GM12878 (cell line): ENCODE measurements around the gene SPTBN2. TPM values are rescaled to one million over a fixed set of nuclear protein-coding genes. Genes with fewer than 3 reads are reported as not detected.

ENCODE experiments used
- ATAC-seq: fragments of 200-7000 bp; cut with Tn5 transposase; 3 replicates; pipeline ENCODE4 v1.9.1; 2020; ENCODE audit warnings: mild to moderate bottlenecking, moderate library complexity
- BruUV-seq: library from RNA; stranded (reverse); fragments of 400-500 nt; replicated peaks from 2 replicates; lab custom pipeline; 2021; lab: Mats Ljungman, UMichigan
- CTCF ChIA-PET: fragments of 300-600 bp; sonication (Branson Sonifier 250); formaldehyde crosslinking; extraction: SDS; loops from one replicate; lab custom pipeline; 2021; ENCODE audit warnings: inconsistent platforms; lab: Yijun Ruan, JAX
- POLR2A ChIA-PET: fragments of 350-600 bp; formaldehyde crosslinking; extraction: SDS; loops from one replicate; lab custom pipeline; 2021; ENCODE audit warnings: inconsistent platforms; lab: Charles Lee
- RAD21 ChIA-PET: fragments of 300-600 bp; sonication (Branson Sonifier 250); formaldehyde crosslinking; loops from one replicate; lab custom pipeline; 2023; ENCODE audit warnings: antibody characterized with exemption; ENCODE audit not compliant: unreplicated experiment; lab: Charles Lee
- SMC1A ChIA-PET: fragments of 300-600 bp; sonication (Branson Sonifier 250); formaldehyde crosslinking; loops from one replicate; lab custom pipeline; 2023; ENCODE audit not compliant: unreplicated experiment, uncharacterized antibody; lab: Charles Lee
- DNase-seq: peaks from one replicate; pipeline ENCODE4 v3.0.0-alpha.2; 2011; ENCODE audit warnings: low read depth, low spot score
- FAIRE-seq: peaks from 3 replicates; lab custom pipeline; 2011; peaks lifted over from hg19 to GRCh38; lab: Jason Lieb, UNC
- H2AFZ ChIP-seq: 2 replicates; pipeline ENCODE4 v1.6.0; 2011; ENCODE audit warnings: low read depth, low read length, control low read depth; ENCODE audit not compliant: control insufficient read depth
- H3K27ac ChIP-seq: 2 replicates; pipeline ENCODE4 v1.5.1; 2011; ENCODE audit warnings: control low read depth; ENCODE audit not compliant: control insufficient read depth, insufficient read depth
- H3K27me3 ChIP-seq, 2 experiments: replicated peaks in 1 of 2; 2 replicates each; pipeline versions ENCODE4 v1.6.0 to v1.6.1; 2011; ENCODE audit warnings: low read length in 1 of 2; ENCODE audit not compliant: control insufficient read depth in 2 of 2, insufficient read depth in 2 of 2
- H3K36me3 ChIP-seq, 2 experiments: 2 replicates each; pipeline ENCODE4 v1.5.1; 2011; ENCODE audit warnings: low read length in 1 of 2; ENCODE audit not compliant: control insufficient read depth in 2 of 2, insufficient read depth in 2 of 2
- H3K4me1 ChIP-seq: 2 replicates; pipeline ENCODE4 v1.6.1; 2011; ENCODE audit warnings: mild to moderate bottlenecking, low read length, moderate library complexity, mixed read lengths; ENCODE audit not compliant: control insufficient read depth, insufficient read depth
- H3K4me2 ChIP-seq: 2 replicates; pipeline ENCODE4 v1.6.0; 2011; ENCODE audit warnings: control low read depth; ENCODE audit not compliant: control insufficient read depth, insufficient read depth
- H3K4me3 ChIP-seq: fragments of 200-600 bp; sonication (generic); 2 replicates; pipeline ENCODE4 v1.5.1; 2016
- H3K79me2 ChIP-seq: 2 replicates; pipeline ENCODE4 v1.6.0; 2011; ENCODE audit warnings: low read length; ENCODE audit not compliant: control insufficient read depth, insufficient read depth
- H3K9ac ChIP-seq: 2 replicates; pipeline ENCODE4 v1.8.0; 2011; ENCODE audit warnings: low read length, control low read depth, mixed read lengths; ENCODE audit not compliant: control insufficient read depth, insufficient read depth
- H3K9me3 ChIP-seq: replicated peaks from 3 replicates; pipeline ENCODE4 v1.5.1; 2011; ENCODE audit warnings: mild to moderate bottlenecking, low read length; ENCODE audit not compliant: control insufficient read depth, insufficient read depth
- H4K20me1 ChIP-seq: 2 replicates; pipeline ENCODE4 v1.6.0; 2011; ENCODE audit not compliant: control insufficient read depth, insufficient read depth
- BMI1 ChIP-seq: fragments of 450-650 bp; IDR thresholded peaks from 2 replicates; pipeline ENCODE4 v1.6.1; 2016; ENCODE audit warnings: mild to moderate bottlenecking, moderate library complexity, borderline replicate concordance
- CBFB ChIP-seq: IDR thresholded peaks from 2 replicates; pipeline ENCODE4 v1.6.1; 2016; ENCODE audit warnings: antibody characterized with exemption, low read depth
- CEBPB ChIP-seq, 2 experiments: fragments of 150-350 bp in 1 of 2; IDR thresholded peaks; 2 replicates each; pipeline ENCODE4 v1.6.1; 2012 to 2014; ENCODE audit warnings: low read depth in 2 of 2, low read length in 2 of 2, borderline replicate concordance in 1 of 2, inconsistent platforms in 1 of 2
- CHD2 ChIP-seq: IDR thresholded peaks from 2 replicates; pipeline ENCODE4 v1.6.1; 2011; ENCODE audit warnings: low read depth, low read length, improper control_type of control experiment, borderline replicate concordance
- EZH2 ChIP-seq: IDR thresholded peaks from 2 replicates; pipeline ENCODE4 v1.6.1; 2012; ENCODE audit warnings: low read depth, mild to moderate bottlenecking, control low read depth, inconsistent platforms, low read length, borderline replicate concordance; ENCODE audit not compliant: control insufficient read depth
- FOXM1 ChIP-seq: IDR thresholded peaks from 2 replicates; pipeline ENCODE4 v1.6.1; 2012; ENCODE audit warnings: low read depth, mild to moderate bottlenecking, inconsistent platforms, low read length, moderate library complexity
- GABPA ChIP-seq: IDR thresholded peaks from 2 replicates; pipeline ENCODE4 v1.6.1; 2014; ENCODE audit warnings: antibody characterized with exemption, low read depth, mild to moderate bottlenecking, inconsistent platforms
- HDAC6 ChIP-seq: fragments of 200-600 bp; sonication (generic); IDR thresholded peaks from one replicate; pipeline ENCODE4 v1.8.0; 2017; ENCODE audit warnings: antibody characterized with exemption; ENCODE audit not compliant: unreplicated experiment
- KAT2A ChIP-seq: conservative IDR thresholded peaks from 2 replicates; pipeline ENCODE4 v1.6.1; 2011; ENCODE audit warnings: low read depth, low read length; ENCODE audit not compliant: control insufficient read depth
- MXI1 ChIP-seq: fragments of 150-350 bp; IDR thresholded peaks from 2 replicates; pipeline ENCODE4 v1.6.1; 2011; ENCODE audit warnings: low read depth, mild to moderate bottlenecking, inconsistent platforms, low read length, improper control_type of control experiment
- MYC ChIP-seq: IDR thresholded peaks from 2 replicates; pipeline ENCODE4 v1.6.1; 2011; ENCODE audit warnings: mild to moderate bottlenecking, low read length, moderate library complexity, inconsistent platforms; ENCODE audit not compliant: insufficient read depth, insufficient replicate concordance, insufficient read length, severe bottlenecking
- NKRF ChIP-seq: fragments of 450-650 bp; conservative IDR thresholded peaks from 2 replicates; pipeline ENCODE4 v1.6.1; 2017; ENCODE audit warnings: mild to moderate bottlenecking, moderate library complexity
- RBBP5 ChIP-seq: fragments of 200-600 bp; sonication (generic); conservative IDR thresholded peaks from 2 replicates; pipeline ENCODE4 v1.6.1; 2016
- YBX1 ChIP-seq: fragments of 450-650 bp; IDR thresholded peaks from 2 replicates; pipeline ENCODE4 v1.6.1; 2016; ENCODE audit warnings: antibody characterized with exemption
- ZBTB11 ChIP-seq: fragments of 450-650 bp; formaldehyde crosslinking; IDR thresholded peaks from 2 replicates; pipeline ENCODE4 v1.5.0; 2022; ENCODE audit warnings: mild to moderate bottlenecking, missing genetic modification characterization
- WGBS: methylation state at CpG from one replicate; pipeline ENCODE4 v1.1.6; 2016; ENCODE audit warnings: low lambda C conversion rate; ENCODE audit not compliant: insufficient replicate concordance, insufficient coverage; ENCODE audit errors: missing lambda C conversion rate; 5-methylcytosine and 5-hydroxymethylcytosine counted together
- in situ Hi-C: fragments of 300-500 bp; cut with MboI; formaldehyde crosslinking; loops from 9 replicates; pipeline ENCODE4 v1.14.3; 2018; ENCODE audit warnings: mixed read lengths
- intact Hi-C: fragments of 100-400 bp; cut with micrococcal nuclease; formaldehyde crosslinking; loops from one replicate; pipeline ENCODE4 v1.14.2; 2022; ENCODE audit not compliant: unreplicated experiment
- polyA plus RNA-seq, 11 experiments: library from polyadenylated mRNA; depleted of rRNA in 4 of 11; unstranded in 6 of 11; stranded (reverse) in 5 of 11; fragments of >200 nt; fragmentation: Nextera tagmentation in 4 of 11; fragmentation: Illumina TruSeq in 1 of 11; extraction: Ambion mirVana in 4 of 11; extraction: Trizol in 1 of 11; gene quantifications; 1 replicate in 1 of 11; 2 replicates in 10 of 11; pipeline versions ENCODE4 v1.2.1 to v1.2.3, GENCODE V29; 2011 to 2016; ENCODE audit warnings: inconsistent platforms in 2 of 11, missing spikeins in 2 of 11, low read depth in 1 of 11
- total RNA-seq, 4 experiments: library from RNA; depleted of rRNA in 3 of 4; stranded (reverse); fragments of >200 nt in 3 of 4; fragmentation: Illumina TruSeq in 1 of 4; extraction: Trizol in 1 of 4; gene quantifications; 2 replicates each; pipeline versions ENCODE4 v1.2.1 to v1.2.3, GENCODE V29; 2013 to 2021

SPTBN2 gene
- total and polyA plus RNA-seq, 10 of the 15 experiments (the other 5 are each of a cell fraction or from before 2014, with no cell fraction given) = 0.38 to 1.0 (median 0.69) TPM; not detected in 5

- no peaks in the 10 kb centered on the region; a peak in 1 of 4 replicates for H3K27me3 ChIP-seq
- H2AFZ ChIP-seq = no peak overlapping the region
- no peak overlapping the region for H3K27ac ChIP-seq
- 45% methylated on average over 14 of the region's 14 CpGs for WGBS
- BruUV-seq = no TSS peak
- RAD21 ChIA-PET = no interaction called here
- in situ Hi-C loops (no loop called here), intact Hi-C loops (no loop called here)
- FAIRE-seq (no peak), DNase-seq (no peak), ATAC-seq (no peak)
- H3K4me2 ChIP-seq = no peak overlapping the region
- TF ChIP-seq BMI1 (no peak), KAT2A (no peak), CEBPB (IDR thresholded peaks at IDR 0.05; ENCODE audit: borderline replicate concordance in 1 of 2, low read depth in 2 of 2, low read length in 2 of 2) (no peak), CBFB (no peak), FOXM1 (no peak), HDAC6 (no peak), NKRF (no peak), MXI1 (no peak), ZBTB11 (CRISPR knock-in tag) (no peak), GABPA (no peak), CHD2 (no peak), MYC (no peak), RBBP5 (no peak), EZH2 (no peak), YBX1 (no peak)
- no peak overlapping the region for H3K4me3 ChIP-seq
- no peak overlapping the region for H3K9ac ChIP-seq
- no peaks in the 10 kb centered on the region for H3K4me1 ChIP-seq
- POLR2A ChIA-PET = no interaction called here
- no peaks in the 10 kb centered on the region for H4K20me1 ChIP-seq
- no peaks in the 10 kb centered on the region for H3K79me2 ChIP-seq
- H3K9me3 ChIP-seq = no peaks in the 10 kb centered on the region
- H3K36me3 ChIP-seq = no peaks in the 10 kb centered on the region
- SMC1A ChIA-PET = no interaction called here
- CTCF ChIA-PET = no interaction called here
Measured at GRCh38 chr11:66717925-66718319, 11.1 kb downstream of the SPTBN2 start.
